GM06990 (cell line): ENCODE measurements around the gene PPIAL4G.
"Not testable (repeated sequence)": the region's sequence is repeated elsewhere in the genome, so short reads cannot be mapped to it uniquely, and the experiment has no call there.

Source experiments
- DNase-seq: peaks from one replicate; pipeline ENCODE4 v3.0.0-alpha.2; 2011; ENCODE audit not compliant: insufficient read length; ENCODE audit errors: extremely low read depth
- H3K27me3 ChIP-seq: replicated peaks from 2 replicates; pipeline ENCODE4 v1.6.0; 2011; ENCODE audit warnings: low read length; ENCODE audit not compliant: control insufficient read depth, insufficient read depth
- H3K36me3 ChIP-seq: 2 replicates; pipeline ENCODE4 v1.5.1; 2011; ENCODE audit warnings: low read length; ENCODE audit not compliant: control insufficient read depth, insufficient read depth
- H3K4me3 ChIP-seq: replicated peaks from 2 replicates; pipeline ENCODE4 v1.5.1; 2011; ENCODE audit warnings: low read depth, mild to moderate bottlenecking, control low read depth, low read length

The PPIAL4G gene

DNA sequence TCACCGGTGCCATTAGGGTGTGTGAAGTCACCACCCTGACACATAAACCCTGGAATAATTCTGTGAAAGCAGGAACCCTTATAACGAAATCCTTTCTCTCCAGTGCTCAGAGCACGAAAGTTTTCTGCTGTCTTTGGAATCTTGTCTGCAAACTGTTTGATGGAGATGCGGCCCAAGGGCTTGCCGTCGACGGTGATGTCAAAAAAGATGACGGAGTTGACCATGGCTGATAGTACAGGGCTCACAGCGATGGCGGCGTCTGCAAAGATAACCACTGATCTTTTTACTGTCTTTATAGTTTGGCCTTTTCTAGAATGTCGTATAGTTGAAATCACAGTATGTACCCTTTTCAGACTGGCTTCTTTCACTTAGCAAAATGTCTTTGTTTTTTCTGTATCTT is at the start of gene PPIAL4G:
PPIAL4G (minus strand) TSS at position 274 of the 400 bp plus-strand sequence; CDS start at position 224, 50 bp downstream.
- H3K4me3 ChIP-seq, H3K36me3 ChIP-seq, H3K27me3 ChIP-seq, DNase-seq: not testable (repeated sequence)

DNA sequence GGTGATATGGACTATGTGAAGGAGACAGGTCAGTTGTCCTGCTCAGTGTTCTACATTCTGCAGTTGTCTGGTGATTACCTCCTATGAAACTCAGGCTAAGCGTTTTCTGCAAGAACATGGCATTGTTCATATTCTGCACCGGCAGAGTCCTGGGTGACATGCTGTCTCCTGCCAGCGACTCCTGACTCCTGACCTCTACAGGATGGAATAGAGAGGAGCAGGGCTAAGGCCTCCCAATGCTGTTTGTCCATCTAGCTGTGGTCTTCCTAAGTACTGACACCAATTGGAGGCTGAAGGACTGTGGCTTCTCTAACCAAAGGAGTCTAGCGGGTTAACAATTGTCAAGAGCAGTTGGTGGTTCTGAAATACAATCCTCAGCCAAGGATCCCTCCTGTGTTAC is 49.1 kb upstream of the PPIAL4G start:
- H3K27me3 ChIP-seq, H3K4me3 ChIP-seq, H3K36me3 ChIP-seq, DNase-seq: not testable (repeated sequence)

DNA sequence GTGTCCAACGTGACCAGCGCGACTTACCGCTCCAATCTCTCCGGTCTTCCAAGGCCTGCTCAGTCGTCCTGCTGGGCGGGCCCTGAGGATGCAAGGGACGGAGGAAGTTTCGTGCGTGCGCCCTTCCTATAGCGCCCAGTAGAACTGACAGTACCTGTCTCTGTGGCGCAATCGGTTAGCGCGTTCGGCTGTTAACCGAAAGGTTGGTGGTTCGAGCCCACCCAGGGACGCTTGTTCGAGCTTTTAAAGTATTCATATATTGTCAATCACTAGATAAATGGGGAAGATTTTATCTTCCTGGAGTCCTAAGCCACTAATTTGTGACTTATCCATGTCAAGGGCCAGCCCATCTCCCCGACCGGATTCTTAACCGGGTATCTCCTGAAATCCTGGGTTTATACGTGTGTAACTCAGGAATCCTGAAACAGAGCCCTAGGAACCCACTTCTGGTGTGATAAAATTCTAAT is 46.0 kb upstream of the PPIAL4G start:
- not testable (repeated sequence) for H3K27me3 ChIP-seq, H3K36me3 ChIP-seq, H3K4me3 ChIP-seq
- peak; percentile 46 for DNase-seq

- H3K27me3 ChIP-seq, H3K36me3 ChIP-seq, DNase-seq, H3K4me3 ChIP-seq: not testable (repeated sequence)
Measured at GRCh38 chr1:148528591-148528990, 45.5 kb upstream of the PPIAL4G start.

DNA sequence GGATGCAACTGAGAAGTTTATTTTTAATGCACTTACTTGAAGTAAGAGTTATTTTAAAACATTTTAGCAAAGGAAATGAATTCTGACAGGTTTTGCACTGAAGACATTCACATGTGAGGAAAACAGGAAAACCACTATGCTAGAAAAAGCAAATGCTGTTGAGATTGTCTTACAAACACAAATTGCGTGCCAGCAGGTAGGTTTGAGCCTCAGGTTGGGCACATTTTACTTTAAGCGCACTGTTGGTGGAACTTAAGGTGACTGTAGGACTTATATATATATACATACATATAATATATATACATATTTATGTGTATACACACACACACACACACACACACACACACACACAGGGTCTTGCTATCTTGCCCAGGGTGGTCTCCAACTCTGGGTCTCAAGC is 43.5 kb upstream of the PPIAL4G start:
- H3K27me3 ChIP-seq, DNase-seq, H3K4me3 ChIP-seq, H3K36me3 ChIP-seq: not testable (repeated sequence)

- H3K27me3 ChIP-seq, DNase-seq, H3K36me3 ChIP-seq, H3K4me3 ChIP-seq: not testable (repeated sequence)
Measured at GRCh38 chr1:148523205-148524144, 40.4 kb upstream of the PPIAL4G start.

DNA sequence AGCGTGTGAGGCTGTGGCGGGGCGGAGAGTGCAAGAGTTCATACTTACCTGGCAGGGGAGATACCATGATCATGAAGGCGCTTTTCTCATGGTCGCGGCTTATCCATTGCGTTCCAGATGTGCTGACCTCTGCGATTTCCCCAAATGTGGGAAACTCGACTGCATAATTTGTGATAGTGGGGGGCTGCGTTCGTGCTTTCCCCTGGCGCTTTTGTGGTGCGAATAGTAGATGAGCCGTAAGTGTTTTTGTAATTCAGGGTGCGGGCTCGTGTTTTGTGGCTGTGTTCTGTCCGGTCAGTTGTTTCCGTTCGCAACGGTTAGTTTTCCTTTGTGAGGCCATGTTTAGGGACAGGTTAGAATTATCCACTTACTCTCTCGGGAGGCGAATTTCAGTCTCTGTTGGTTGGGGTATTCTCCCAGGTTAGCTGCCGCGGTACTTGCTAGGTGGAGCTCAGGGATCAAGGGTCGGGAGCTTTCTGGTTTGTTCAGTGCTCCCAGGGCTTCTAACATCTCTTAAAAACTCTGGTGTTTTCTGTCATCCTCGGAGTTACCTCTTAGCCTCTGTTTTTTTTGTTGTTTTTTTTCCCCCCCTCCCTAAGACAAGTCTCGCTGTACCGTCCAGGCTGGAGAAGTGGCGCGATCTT is 39.6 kb upstream of the PPIAL4G start:
- peak overlapping the region; percentile 22 for H3K4me3 ChIP-seq
- not testable (repeated sequence) for H3K36me3 ChIP-seq, H3K27me3 ChIP-seq
- peak; percentile 80 for DNase-seq

GRCh38 chr1:148522072-148522471 is 39.0 kb upstream of the PPIAL4G start:
- H3K36me3 ChIP-seq, H3K27me3 ChIP-seq: not testable (repeated sequence)
- DNase-seq, result peak; percentile 84
- peak overlapping the region; percentile 22 for H3K4me3 ChIP-seq

GRCh38 chr1:148514310-148514709 is 31.2 kb upstream of the PPIAL4G start:
- not testable (repeated sequence) for H3K36me3 ChIP-seq, DNase-seq, H3K27me3 ChIP-seq, H3K4me3 ChIP-seq

GRCh38 chr1:148512571-148513184 is 29.6 kb upstream of the PPIAL4G start:
- H3K36me3 ChIP-seq, H3K4me3 ChIP-seq, DNase-seq, H3K27me3 ChIP-seq: not testable (repeated sequence)

- not testable (repeated sequence) for DNase-seq, H3K36me3 ChIP-seq, H3K4me3 ChIP-seq, H3K27me3 ChIP-seq
Measured at GRCh38 chr1:148493933-148494332, 10.8 kb upstream of the PPIAL4G start.

GRCh38 chr1:148481134-148481533 is 2.0 kb downstream of the PPIAL4G start:
- H3K36me3 ChIP-seq, H3K4me3 ChIP-seq, H3K27me3 ChIP-seq, DNase-seq: not testable (repeated sequence)

GRCh38 chr1:148459694-148460093 is 23.4 kb downstream of the PPIAL4G start:
- H3K4me3 ChIP-seq, DNase-seq, H3K27me3 ChIP-seq, H3K36me3 ChIP-seq: not testable (repeated sequence)
